Vagina (tissue), 2 donors: ENCODE results near the gene ANKRD35.

Source experiments
- CTCF ChIP-seq, 3 experiments: fragments of 450-650 bp in 2 of 3; fragments of 200-600 bp in 1 of 3; sonication (generic) in 1 of 3; IDR thresholded peaks; one replicate each; pipeline ENCODE4 v1.5.1; 2017 to 2019; ENCODE audit warnings: antibody characterized with exemption in 3 of 3, mild to moderate bottlenecking in 2 of 3, moderate library complexity in 2 of 3
- POLR2A ChIP-seq, 2 donors: fragments of 450-650 bp; IDR thresholded peaks; one replicate each; pipeline ENCODE4 v1.6.1; 2017; ENCODE audit warnings: antibody characterized with exemption in 2 of 2, mild to moderate bottlenecking in 2 of 2, moderate library complexity in 2 of 2

GRCh38 chr1:145926686-145927062 lies 41.0 kb upstream of the ANKRD35 start:
- TF ChIP-seq CTCF (IDR thresholded peaks at IDR 0.05) (no peak), POLR2A (IDR thresholded peaks at IDR 0.05) (no peak)
